Panc1 (cell line): ENCODE results near the gene FCGBP.

Experiments used
- POLR2AphosphoS5 ChIP-seq: IDR thresholded peaks from 2 replicates; pipeline ENCODE4 v1.6.1; 2012; ENCODE audit warnings: mild to moderate bottlenecking, low read depth, low read length, moderate library complexity
- SIN3A ChIP-seq: IDR thresholded peaks from 2 replicates; pipeline ENCODE4 v1.6.1; 2012; ENCODE audit warnings: low read depth, mild to moderate bottlenecking, low read length, moderate library complexity, borderline replicate concordance; ENCODE audit not compliant: insufficient read depth
- TCF7L2 ChIP-seq: IDR thresholded peaks from 2 replicates; pipeline ENCODE4 v1.6.1; 2011; ENCODE audit warnings: mild to moderate bottlenecking, low read depth, low read length, inconsistent platforms
- TF ChIP-seq, protein P1 (sequence below): fragments of 450-650 bp; IDR thresholded peaks from 2 replicates; pipeline ENCODE4 v1.5.1; 2017; ENCODE audit warnings: mild to moderate bottlenecking
- TF ChIP-seq, protein P2 (sequence below), 2 experiments: IDR thresholded peaks; 2 replicates each; pipeline ENCODE4 v1.6.1; 2011 to 2012; ENCODE audit warnings: low read depth in 2 of 2, control low read depth in 1 of 2, low read length in 1 of 2, mild to moderate bottlenecking in 1 of 2, moderate library complexity in 1 of 2; ENCODE audit not compliant: insufficient read depth in 1 of 2

DNA sequence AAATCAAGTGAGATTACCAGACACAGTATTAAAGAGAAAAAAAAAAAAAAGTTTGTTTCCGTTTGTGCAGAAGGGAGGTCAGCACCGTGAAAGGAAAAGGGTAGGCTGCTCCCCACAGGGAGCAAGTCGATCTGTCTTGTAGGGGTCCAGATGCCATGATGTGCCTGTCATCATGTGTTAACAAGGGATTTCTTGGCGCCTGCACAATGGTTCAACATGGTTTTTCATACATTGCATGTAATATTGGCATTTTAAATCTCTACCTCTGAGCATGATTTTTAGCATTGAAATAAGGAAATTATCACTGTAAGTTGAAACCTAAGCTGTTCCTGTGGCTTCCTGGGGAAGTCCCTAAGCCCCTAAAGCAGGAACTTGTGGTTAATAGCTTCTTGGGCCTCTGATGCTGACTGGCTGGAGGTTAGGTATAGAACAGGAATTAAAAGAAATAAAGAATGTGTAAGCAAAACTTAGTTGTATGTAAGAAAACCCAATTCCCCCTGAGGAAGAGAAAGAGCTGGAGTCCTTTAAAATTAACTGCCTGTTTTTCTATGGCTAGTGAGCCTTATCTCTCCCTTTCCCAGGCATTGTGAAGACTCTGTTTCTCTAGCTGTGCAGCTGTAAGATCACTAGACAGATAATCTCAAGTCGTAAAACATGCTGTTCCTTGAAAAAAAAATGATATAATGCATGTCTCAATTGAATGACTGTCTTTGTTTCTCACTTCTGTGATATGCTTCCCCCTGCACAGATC is 7.4 kb upstream of the FCGBP start:
- TF ChIP-seq, protein P1, sequence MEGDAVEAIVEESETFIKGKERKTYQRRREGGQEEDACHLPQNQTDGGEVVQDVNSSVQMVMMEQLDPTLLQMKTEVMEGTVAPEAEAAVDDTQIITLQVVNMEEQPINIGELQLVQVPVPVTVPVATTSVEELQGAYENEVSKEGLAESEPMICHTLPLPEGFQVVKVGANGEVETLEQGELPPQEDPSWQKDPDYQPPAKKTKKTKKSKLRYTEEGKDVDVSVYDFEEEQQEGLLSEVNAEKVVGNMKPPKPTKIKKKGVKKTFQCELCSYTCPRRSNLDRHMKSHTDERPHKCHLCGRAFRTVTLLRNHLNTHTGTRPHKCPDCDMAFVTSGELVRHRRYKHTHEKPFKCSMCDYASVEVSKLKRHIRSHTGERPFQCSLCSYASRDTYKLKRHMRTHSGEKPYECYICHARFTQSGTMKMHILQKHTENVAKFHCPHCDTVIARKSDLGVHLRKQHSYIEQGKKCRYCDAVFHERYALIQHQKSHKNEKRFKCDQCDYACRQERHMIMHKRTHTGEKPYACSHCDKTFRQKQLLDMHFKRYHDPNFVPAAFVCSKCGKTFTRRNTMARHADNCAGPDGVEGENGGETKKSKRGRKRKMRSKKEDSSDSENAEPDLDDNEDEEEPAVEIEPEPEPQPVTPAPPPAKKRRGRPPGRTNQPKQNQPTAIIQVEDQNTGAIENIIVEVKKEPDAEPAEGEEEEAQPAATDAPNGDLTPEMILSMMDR: no peak
- TF ChIP-seq SIN3A (no peak), POLR2AphosphoS5 (no peak), TCF7L2 (no peak)
- TF ChIP-seq, protein P2, sequence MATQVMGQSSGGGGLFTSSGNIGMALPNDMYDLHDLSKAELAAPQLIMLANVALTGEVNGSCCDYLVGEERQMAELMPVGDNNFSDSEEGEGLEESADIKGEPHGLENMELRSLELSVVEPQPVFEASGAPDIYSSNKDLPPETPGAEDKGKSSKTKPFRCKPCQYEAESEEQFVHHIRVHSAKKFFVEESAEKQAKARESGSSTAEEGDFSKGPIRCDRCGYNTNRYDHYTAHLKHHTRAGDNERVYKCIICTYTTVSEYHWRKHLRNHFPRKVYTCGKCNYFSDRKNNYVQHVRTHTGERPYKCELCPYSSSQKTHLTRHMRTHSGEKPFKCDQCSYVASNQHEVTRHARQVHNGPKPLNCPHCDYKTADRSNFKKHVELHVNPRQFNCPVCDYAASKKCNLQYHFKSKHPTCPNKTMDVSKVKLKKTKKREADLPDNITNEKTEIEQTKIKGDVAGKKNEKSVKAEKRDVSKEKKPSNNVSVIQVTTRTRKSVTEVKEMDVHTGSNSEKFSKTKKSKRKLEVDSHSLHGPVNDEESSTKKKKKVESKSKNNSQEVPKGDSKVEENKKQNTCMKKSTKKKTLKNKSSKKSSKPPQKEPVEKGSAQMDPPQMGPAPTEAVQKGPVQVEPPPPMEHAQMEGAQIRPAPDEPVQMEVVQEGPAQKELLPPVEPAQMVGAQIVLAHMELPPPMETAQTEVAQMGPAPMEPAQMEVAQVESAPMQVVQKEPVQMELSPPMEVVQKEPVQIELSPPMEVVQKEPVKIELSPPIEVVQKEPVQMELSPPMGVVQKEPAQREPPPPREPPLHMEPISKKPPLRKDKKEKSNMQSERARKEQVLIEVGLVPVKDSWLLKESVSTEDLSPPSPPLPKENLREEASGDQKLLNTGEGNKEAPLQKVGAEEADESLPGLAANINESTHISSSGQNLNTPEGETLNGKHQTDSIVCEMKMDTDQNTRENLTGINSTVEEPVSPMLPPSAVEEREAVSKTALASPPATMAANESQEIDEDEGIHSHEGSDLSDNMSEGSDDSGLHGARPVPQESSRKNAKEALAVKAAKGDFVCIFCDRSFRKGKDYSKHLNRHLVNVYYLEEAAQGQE (IDR thresholded peaks at IDR 0.05; ENCODE audit: insufficient read depth in 1 of 2, low read depth in 2 of 2, low read length in 1 of 2): no peak
